GM23338 (cell line): ENCODE results near the gene C5AR1. TPM values are rescaled to one million over a fixed set of nuclear protein-coding genes. Genes with fewer than 3 reads are reported as not detected.

Experiments
- ATAC-seq: fragments of 200-7000 bp; cut with Tn5 transposase; 3 replicates; pipeline ENCODE4 v1.9.1; 2020
- DNase-seq: peaks from one replicate; pipeline ENCODE4 v3.0.0-alpha.2; 2015; ENCODE audit warnings: low spot score
- H2AFZ ChIP-seq: fragments of 200-600 bp; sonication (generic); 2 replicates; pipeline ENCODE4 v1.8.0; 2016; ENCODE audit warnings: antibody characterized with exemption, mild to moderate bottlenecking, moderate library complexity
- H3F3A ChIP-seq: fragments of 200-600 bp; sonication (generic); replicated peaks from 2 replicates; pipeline ENCODE4 v1.8.0; 2017; ENCODE audit warnings: antibody characterized with exemption, mixed run types, low read depth
- H3K27ac ChIP-seq: fragments of 200-600 bp; sonication (generic); 2 replicates; pipeline ENCODE4 v1.6.1; 2016; ENCODE audit warnings: low read depth
- H3K27me3 ChIP-seq: fragments of 200-600 bp; sonication (generic); 2 replicates; pipeline ENCODE4 v1.8.0; 2016; ENCODE audit warnings: mild to moderate bottlenecking, mixed run types, moderate library complexity; ENCODE audit not compliant: insufficient read depth
- H3K36me3 ChIP-seq: fragments of 200-600 bp; sonication (generic); 2 replicates; pipeline ENCODE4 v1.8.0; 2016; ENCODE audit warnings: mild to moderate bottlenecking; ENCODE audit not compliant: insufficient read depth
- H3K4me1 ChIP-seq: fragments of 200-600 bp; sonication (generic); 2 replicates; pipeline ENCODE4 v1.8.0; 2016; ENCODE audit warnings: mild to moderate bottlenecking, moderate library complexity; ENCODE audit not compliant: insufficient read depth
- H3K4me2 ChIP-seq: fragments of 200-600 bp; sonication (generic); 2 replicates; pipeline ENCODE4 v1.7.1; 2017; ENCODE audit warnings: mixed run types
- H3K4me3 ChIP-seq: fragments of 200-600 bp; sonication (generic); 2 replicates; pipeline ENCODE4 v1.6.1; 2016; ENCODE audit warnings: mixed run types
- H3K79me2 ChIP-seq: fragments of 200-600 bp; sonication (generic); replicated peaks from 2 replicates; pipeline ENCODE4 v1.8.0; 2017; ENCODE audit warnings: mild to moderate bottlenecking; ENCODE audit not compliant: insufficient read depth
- H3K9me2 ChIP-seq: fragments of 200-600 bp; sonication (generic); 2 replicates; pipeline ENCODE4 v1.8.0; 2017; ENCODE audit not compliant: insufficient read depth
- H4K20me1 ChIP-seq: fragments of 200-600 bp; sonication (generic); replicated peaks from 2 replicates; pipeline ENCODE4 v1.8.0; 2017; ENCODE audit warnings: mild to moderate bottlenecking; ENCODE audit not compliant: insufficient read depth
- H3K27ac Mint-ChIP-seq: 2 replicates; pipeline ENCODE4 v1.8.0; 2020; ENCODE audit warnings: inconsistent platforms, mild to moderate bottlenecking, moderate library complexity, mixed read lengths
- H3K27me3 Mint-ChIP-seq: 3 replicates; pipeline ENCODE4 v1.8.0; 2022; ENCODE audit warnings: low read depth, mild to moderate bottlenecking, moderate library complexity, mixed read lengths, inconsistent platforms; ENCODE audit not compliant: insufficient read depth, poor library complexity
- H3K36me3 Mint-ChIP-seq: 3 replicates; pipeline ENCODE4 v1.8.0; 2021; ENCODE audit warnings: low read depth, mild to moderate bottlenecking, inconsistent platforms, moderate library complexity, mixed read lengths
- H3K4me1 Mint-ChIP-seq: 3 replicates; pipeline ENCODE4 v1.8.0; 2020; ENCODE audit warnings: mild to moderate bottlenecking, inconsistent platforms, mixed read lengths
- H3K4me3 Mint-ChIP-seq: 3 replicates; pipeline ENCODE4 v1.8.0; 2021; ENCODE audit warnings: moderate library complexity, mild to moderate bottlenecking, inconsistent platforms, mixed read lengths
- H3K9me3 Mint-ChIP-seq: 3 replicates; pipeline ENCODE4 v1.8.0; 2020; ENCODE audit warnings: moderate library complexity, mild to moderate bottlenecking, inconsistent platforms, mixed read lengths
- CREB1 ChIP-seq: fragments of 250-450 bp; sonication (Bioruptor Pico); IDR thresholded peaks from 2 replicates; pipeline ENCODE4 v1.5.0; 2020; ENCODE audit warnings: low read depth, mild to moderate bottlenecking, moderate library complexity
- CTCF ChIP-seq, 2 experiments: fragments of 200-600 bp in 1 of 2; sonication (generic) in 1 of 2; conservative IDR thresholded peaks; 2 replicates each; pipeline versions ENCODE4 v1.5.1 to v1.6.1; 2016 to 2017; ENCODE audit warnings: antibody characterized with exemption in 2 of 2, low read depth in 2 of 2, mild to moderate bottlenecking in 2 of 2, moderate library complexity in 1 of 2
- EZH2phosphoT487 ChIP-seq: fragments of 200-600 bp; sonication (generic); IDR thresholded peaks from one replicate; pipeline ENCODE4 v1.8.1; 2018; ENCODE audit warnings: antibody characterized with exemption; ENCODE audit not compliant: unreplicated experiment
- REST ChIP-seq: IDR thresholded peaks from one replicate; pipeline ENCODE4 v1.6.1; 2018; ENCODE audit warnings: antibody characterized with exemption; ENCODE audit not compliant: unreplicated experiment
- polyA plus RNA-seq: library from polyadenylated mRNA; unstranded; fragments of >200 nt; fragmentation: Nextera tagmentation; extraction: Ambion mirVana; gene quantifications from 2 replicates; pipeline ENCODE4 v1.2.1, GENCODE V29; 2016
- total RNA-seq: library from RNA; depleted of rRNA; stranded (reverse); fragments of >200 nt; shearing (Covaris generic); gene quantifications from 2 replicates; pipeline ENCODE4 v1.2.3, GENCODE V29; 2014

C5AR1 gene
- total and polyA plus RNA-seq, 2 experiments from 2014 or later, result 0.08 TPM; not detected in 1

- Mint-ChIP-seq H3K27ac (no peak overlapping the region), H3K36me3 (peaks cover 7% of the 10 kb centered on the region; the same call in 1 of the 3 replicates), H3K4me1 (peaks cover 6% of the 10 kb centered on the region), H3K27me3 (peaks cover 9% of the 10 kb centered on the region), H3K9me3 (no peaks in the 10 kb centered on the region), H3K4me3 (no peak overlapping the region)
- Histone ChIP-seq H3K4me3 (no peak overlapping the region), H3K4me1 (no peaks in the 10 kb centered on the region; the same call in 1 of the 2 replicates), H3K36me3 (no peaks in the 10 kb centered on the region), H3K4me2 (no peak overlapping the region), H3F3A (peaks cover 16% of the 10 kb centered on the region; the same call in 1 of the 2 replicates), H3K9me2 (no peaks in the 10 kb centered on the region), H4K20me1 (no peaks in the 10 kb centered on the region; the same call in 1 of the 2 replicates), H3K27me3 (peaks cover 7% of the 10 kb centered on the region), H3K27ac (no peak overlapping the region), H2AFZ (no peak overlapping the region), H3K79me2 (no peaks in the 10 kb centered on the region)
- ATAC-seq (peak; percentile 76), DNase-seq (peak; percentile 89)
- TF ChIP-seq CREB1 (CRISPR knock-in tag), result no peak
- TF ChIP-seq CTCF (conservative IDR thresholded peaks at IDR 0.05; ENCODE audit: low read depth in 2 of 2), result peak; percentile 78 to 83
Measured at GRCh38 chr19:47280183-47280797, 29.4 kb upstream of the C5AR1 start.

- no peaks in the 10 kb centered on the region for H4K20me1 ChIP-seq
- H3K9me3 Mint-ChIP-seq, result peaks cover under 1% of the 10 kb centered on the region; the same call in 1 of the 3 replicates
- peaks cover 2% of the 10 kb centered on the region for H3K27me3 Mint-ChIP-seq
- H3K4me3 ChIP-seq, result no peak overlapping the region
- no peaks in the 10 kb centered on the region for H3K4me1 ChIP-seq
- no peak overlapping the region for H3K27ac Mint-ChIP-seq
- DNase-seq, result no peak
- peaks cover 7% of the 10 kb centered on the region; the same call in 1 of the 2 replicates for H3F3A ChIP-seq
- no peaks in the 10 kb centered on the region for H3K27me3 ChIP-seq
- peaks cover under 1% of the 10 kb centered on the region; the same call in 1 of the 3 replicates for H3K36me3 Mint-ChIP-seq
- H3K36me3 ChIP-seq, result no peaks in the 10 kb centered on the region
- H3K4me3 Mint-ChIP-seq, result no peak overlapping the region
- no peak for ATAC-seq
- H3K4me2 ChIP-seq, result no peak overlapping the region
- TF ChIP-seq EZH2phosphoT487 (no peak), REST (no peak)
- H3K79me2 ChIP-seq, result no peaks in the 10 kb centered on the region
- no peaks in the 10 kb centered on the region for H3K9me2 ChIP-seq
- no peaks in the 10 kb centered on the region; the same call in 2 of the 3 replicates for H3K4me1 Mint-ChIP-seq
- no peak overlapping the region for H3K27ac ChIP-seq
- H2AFZ ChIP-seq, result no peak overlapping the region
Measured at GRCh38 chr19:47283405-47284059, 26.1 kb upstream of the C5AR1 start.
